Astrocyte (in vitro differentiated cells and primary cell): ENCODE measurements around the gene KCNMA1. TPM values are rescaled to one million over a fixed set of nuclear protein-coding genes. Genes with fewer than 3 reads are reported as not detected.
A peak's percentile ranks its signal among the peaks of the same experiment; 100 is the strongest.

Source experiments
- DNase-seq: peaks from one replicate; pipeline ENCODE4 v3.0.0-alpha.2; 2010; ENCODE audit warnings: low read depth
- FAIRE-seq: peaks from 2 replicates; lab custom pipeline; 2011; peaks lifted over from hg19 to GRCh38; lab: Jason Lieb, UNC
- H2AFZ ChIP-seq: 2 replicates; pipeline ENCODE4 v1.6.0; 2012; ENCODE audit warnings: low read depth, low read length, inconsistent platforms
- H3K27ac ChIP-seq: 2 replicates; pipeline ENCODE4 v1.5.1; 2011; ENCODE audit warnings: low read depth, low read length, inconsistent platforms
- H3K27me3 ChIP-seq: 2 replicates; pipeline ENCODE4 v1.6.0; 2011; ENCODE audit warnings: low read length, inconsistent platforms; ENCODE audit not compliant: insufficient read depth
- H3K36me3 ChIP-seq: 2 replicates; pipeline ENCODE4 v1.5.1; 2011; ENCODE audit warnings: low read length, inconsistent platforms; ENCODE audit not compliant: insufficient read depth
- H3K4me1 ChIP-seq: 2 replicates; pipeline ENCODE4 v1.5.1; 2011; ENCODE audit warnings: low read length, inconsistent platforms; ENCODE audit not compliant: insufficient read depth
- H3K4me2 ChIP-seq: 2 replicates; pipeline ENCODE4 v1.6.0; 2012; ENCODE audit warnings: low read length, inconsistent platforms
- H3K4me3 ChIP-seq: 2 replicates; pipeline ENCODE4 v1.5.1; 2011; ENCODE audit warnings: low read depth, mild to moderate bottlenecking, low read length, inconsistent platforms; ENCODE audit not compliant: insufficient read depth
- H3K79me2 ChIP-seq: 2 replicates; pipeline ENCODE4 v1.6.0; 2012; ENCODE audit warnings: mild to moderate bottlenecking, low read length, inconsistent platforms; ENCODE audit not compliant: insufficient read depth
- H3K9ac ChIP-seq: 2 replicates; pipeline ENCODE4 v1.6.0; 2012; ENCODE audit warnings: mild to moderate bottlenecking, low read length, inconsistent platforms
- H3K9me3 ChIP-seq: 2 replicates; pipeline ENCODE4 v1.5.1; 2012; ENCODE audit warnings: low read depth, mild to moderate bottlenecking, low read length, inconsistent platforms; ENCODE audit not compliant: insufficient read depth
- H4K20me1 ChIP-seq: 2 replicates; pipeline ENCODE4 v1.6.0; 2012; ENCODE audit warnings: low read length, inconsistent platforms; ENCODE audit not compliant: insufficient read depth
- H3K27ac Mint-ChIP-seq: one replicate; pipeline ENCODE4 v1.8.0; 2021; ENCODE audit warnings: mild to moderate bottlenecking, mixed read lengths; ENCODE audit not compliant: unreplicated experiment
- H3K27me3 Mint-ChIP-seq: one replicate; pipeline ENCODE4 v1.8.0; 2021; ENCODE audit warnings: low read depth, mixed read lengths; ENCODE audit not compliant: unreplicated experiment
- H3K36me3 Mint-ChIP-seq: one replicate; pipeline ENCODE4 v1.8.0; 2021; ENCODE audit warnings: low read depth, mixed read lengths; ENCODE audit not compliant: unreplicated experiment
- H3K4me1 Mint-ChIP-seq: one replicate; pipeline ENCODE4 v1.8.0; 2021; ENCODE audit warnings: low read depth, mixed read lengths; ENCODE audit not compliant: unreplicated experiment
- H3K4me3 Mint-ChIP-seq: one replicate; pipeline ENCODE4 v1.8.0; 2021; ENCODE audit warnings: mild to moderate bottlenecking, moderate library complexity, mixed read lengths; ENCODE audit not compliant: unreplicated experiment
- H3K9me3 Mint-ChIP-seq: one replicate; pipeline ENCODE4 v1.8.0; 2021; ENCODE audit warnings: mild to moderate bottlenecking, mixed read lengths; ENCODE audit not compliant: unreplicated experiment
- EZH2 ChIP-seq: IDR thresholded peaks from 2 replicates; pipeline ENCODE4 v1.6.1; 2012; ENCODE audit warnings: mild to moderate bottlenecking, low read length, inconsistent platforms; ENCODE audit not compliant: insufficient read depth
- total RNA-seq: library from RNA; stranded (reverse); gene quantifications from 2 replicates; pipeline ENCODE4 v1.2.1, GENCODE V29; 2021
- TF ChIP-seq, protein P1 (sequence below): IDR thresholded peaks from 2 replicates; pipeline ENCODE4 v1.5.1; 2011; ENCODE audit warnings: low read depth, mild to moderate bottlenecking, inconsistent platforms, low read length, moderate library complexity; ENCODE audit not compliant: insufficient read depth

KCNMA1 gene
- total RNA-seq, 1 donor from 2014 or later, result 45.8 TPM

DNA sequence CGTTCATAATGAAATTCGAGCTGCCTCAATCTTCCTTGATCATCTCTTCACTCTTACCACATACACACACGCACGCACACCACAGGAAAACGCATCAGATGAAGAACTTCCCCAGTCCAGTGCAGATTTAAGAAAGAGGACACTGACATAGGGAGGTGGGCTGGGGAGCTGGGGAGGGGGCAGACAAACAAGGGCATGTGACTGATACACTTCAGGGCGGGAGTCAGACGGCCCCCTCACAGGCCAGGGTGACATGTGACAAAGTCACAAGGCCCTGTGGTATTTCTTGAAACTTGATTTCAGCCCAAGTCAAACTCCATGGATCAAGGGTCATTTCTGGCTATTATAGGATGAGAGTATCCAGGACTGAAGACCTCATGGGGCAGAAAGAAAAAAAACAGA, 82.6 kb downstream of the KCNMA1 start:
- Histone ChIP-seq H3K4me3 (no peak overlapping the region), H3K36me3 (no peaks in the 10 kb centered on the region), H2AFZ (no peak overlapping the region), H3K9me3 (no peaks in the 10 kb centered on the region), H4K20me1 (peaks cover 9% of the 10 kb centered on the region), H3K79me2 (peaks cover 12% of the 10 kb centered on the region), H3K4me1 (peaks cover 4% of the 10 kb centered on the region), H3K4me2 (no peak overlapping the region), H3K27me3 (no peaks in the 10 kb centered on the region), H3K27ac (no peak overlapping the region), H3K9ac (no peak overlapping the region)
- Mint-ChIP-seq H3K27me3 (no peaks in the 10 kb centered on the region), H3K9me3 (no peaks in the 10 kb centered on the region), H3K36me3 (peaks cover 12% of the 10 kb centered on the region), H3K4me3 (peak overlapping the region; percentile 17), H3K27ac (peak overlapping the region; percentile 56), H3K4me1 (peaks cover 20% of the 10 kb centered on the region)
- DNase-seq, result no peak
- TF ChIP-seq EZH2, result no peak
- TF ChIP-seq, protein P1, sequence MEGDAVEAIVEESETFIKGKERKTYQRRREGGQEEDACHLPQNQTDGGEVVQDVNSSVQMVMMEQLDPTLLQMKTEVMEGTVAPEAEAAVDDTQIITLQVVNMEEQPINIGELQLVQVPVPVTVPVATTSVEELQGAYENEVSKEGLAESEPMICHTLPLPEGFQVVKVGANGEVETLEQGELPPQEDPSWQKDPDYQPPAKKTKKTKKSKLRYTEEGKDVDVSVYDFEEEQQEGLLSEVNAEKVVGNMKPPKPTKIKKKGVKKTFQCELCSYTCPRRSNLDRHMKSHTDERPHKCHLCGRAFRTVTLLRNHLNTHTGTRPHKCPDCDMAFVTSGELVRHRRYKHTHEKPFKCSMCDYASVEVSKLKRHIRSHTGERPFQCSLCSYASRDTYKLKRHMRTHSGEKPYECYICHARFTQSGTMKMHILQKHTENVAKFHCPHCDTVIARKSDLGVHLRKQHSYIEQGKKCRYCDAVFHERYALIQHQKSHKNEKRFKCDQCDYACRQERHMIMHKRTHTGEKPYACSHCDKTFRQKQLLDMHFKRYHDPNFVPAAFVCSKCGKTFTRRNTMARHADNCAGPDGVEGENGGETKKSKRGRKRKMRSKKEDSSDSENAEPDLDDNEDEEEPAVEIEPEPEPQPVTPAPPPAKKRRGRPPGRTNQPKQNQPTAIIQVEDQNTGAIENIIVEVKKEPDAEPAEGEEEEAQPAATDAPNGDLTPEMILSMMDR, result no peak
- no peak for FAIRE-seq

DNA sequence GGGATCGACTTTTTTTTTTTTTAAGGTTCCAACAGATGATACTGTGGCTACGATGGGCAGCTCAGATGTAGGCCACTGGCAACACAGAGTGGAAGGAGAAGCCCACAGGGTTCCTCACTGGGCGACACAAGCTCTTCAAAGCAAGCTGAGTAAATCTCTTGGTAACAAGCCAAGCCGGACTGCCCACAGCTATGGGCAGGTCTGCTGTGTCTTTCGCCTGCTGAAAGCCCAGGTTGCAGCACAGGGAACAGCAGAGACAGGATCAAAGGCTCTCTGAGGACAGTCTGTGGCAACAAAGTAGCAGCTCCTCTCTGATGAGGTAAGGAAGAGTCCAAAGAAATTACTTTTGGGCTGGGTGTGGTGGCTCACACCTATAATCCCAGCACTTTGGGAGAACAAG, 83.6 kb downstream of the KCNMA1 start:
- H3K9me3 Mint-ChIP-seq, result no peaks in the 10 kb centered on the region
- no peak overlapping the region for H3K9ac ChIP-seq
- H3K27ac Mint-ChIP-seq, result no peak overlapping the region
- H3K36me3 ChIP-seq, result no peaks in the 10 kb centered on the region
- DNase-seq (peak; percentile 20), FAIRE-seq (no peak)
- peaks cover 9% of the 10 kb centered on the region for H3K36me3 Mint-ChIP-seq
- H3K4me3 ChIP-seq, result no peak overlapping the region
- TF ChIP-seq, protein P1, result no peak
- TF ChIP-seq EZH2, result no peak
- peaks cover 9% of the 10 kb centered on the region for H4K20me1 ChIP-seq
- peaks cover 20% of the 10 kb centered on the region for H3K4me1 Mint-ChIP-seq
- H3K79me2 ChIP-seq, result peaks cover 16% of the 10 kb centered on the region
- H3K4me1 ChIP-seq, result peaks cover 4% of the 10 kb centered on the region
- no peak overlapping the region for H3K4me3 Mint-ChIP-seq
- H3K27me3 Mint-ChIP-seq, result no peaks in the 10 kb centered on the region
- H2AFZ ChIP-seq, result no peak overlapping the region
- no peak overlapping the region for H3K4me2 ChIP-seq
- H3K27ac ChIP-seq, result no peak overlapping the region
- H3K27me3 ChIP-seq, result no peaks in the 10 kb centered on the region
- no peaks in the 10 kb centered on the region for H3K9me3 ChIP-seq

DNA sequence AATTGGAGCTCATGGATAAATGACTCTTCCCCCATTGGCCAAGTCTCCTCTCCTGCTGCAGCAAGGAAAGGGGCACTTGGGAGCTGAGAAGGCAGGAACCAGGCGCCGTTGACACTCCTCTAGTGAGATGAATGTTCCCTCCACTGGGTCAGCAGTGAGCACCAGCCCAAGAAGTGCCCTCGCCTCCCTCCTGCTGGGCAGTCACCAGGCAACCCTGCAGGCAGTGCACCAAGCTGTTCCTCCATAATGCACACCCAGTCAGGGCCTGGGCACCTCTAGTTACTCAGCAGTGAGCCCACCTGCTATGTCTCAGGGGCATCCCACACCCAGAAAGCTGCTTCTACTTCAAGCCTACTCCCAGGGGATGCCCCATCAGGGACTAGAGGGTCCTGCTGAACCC, 84.3 kb downstream of the KCNMA1 start:
- Mint-ChIP-seq H3K4me1 (peaks cover 20% of the 10 kb centered on the region), H3K27me3 (no peaks in the 10 kb centered on the region), H3K9me3 (no peaks in the 10 kb centered on the region), H3K36me3 (peaks cover 11% of the 10 kb centered on the region), H3K27ac (no peak overlapping the region), H3K4me3 (no peak overlapping the region)
- no peaks in the 10 kb centered on the region for H3K27me3 ChIP-seq
- no peak overlapping the region for H3K27ac ChIP-seq
- H3K36me3 ChIP-seq, result no peaks in the 10 kb centered on the region
- peaks cover 11% of the 10 kb centered on the region for H3K79me2 ChIP-seq
- peaks cover 7% of the 10 kb centered on the region for H4K20me1 ChIP-seq
- no peak overlapping the region for H3K9ac ChIP-seq
- H3K4me3 ChIP-seq, result no peak overlapping the region
- no peaks in the 10 kb centered on the region for H3K9me3 ChIP-seq
- no peak overlapping the region for H3K4me2 ChIP-seq
- peaks cover 4% of the 10 kb centered on the region for H3K4me1 ChIP-seq
- DNase-seq (no peak), FAIRE-seq (no peak)
- TF ChIP-seq EZH2, result no peak
- TF ChIP-seq, protein P1, result no peak
- H2AFZ ChIP-seq, result no peak overlapping the region
